OCI-LY1 (cell line): Measurements from ENCODE around the gene KLK1.

Source experiments
- CTCF ChIP-seq: fragments of 200-600 bp; sonication (generic), shearing (Covaris generic); IDR thresholded peaks from 2 replicates; pipeline ENCODE4 v1.5.1; 2017; ENCODE audit warnings: mild to moderate bottlenecking, antibody characterized with exemption, low read length, moderate library complexity, mixed read lengths
- EZH2 ChIP-seq: fragments of 200-600 bp; sonication (generic), shearing (Covaris generic); IDR thresholded peaks from 2 replicates; pipeline ENCODE4 v1.8.0; 2017; ENCODE audit warnings: borderline replicate concordance, mixed run types, mild to moderate bottlenecking, antibody characterized with exemption, low read length, moderate library complexity, mixed read lengths

- no peak for TF ChIP-seq CTCF
- no peak for TF ChIP-seq EZH2
Measured at GRCh38 chr19:50827476-50827875, 3.9 kb upstream of the KLK1 start.
